GM12892 (cell line): ENCODE results near the gene JARID2.

Experiments used
- POLR2A ChIP-seq: IDR thresholded peaks from 2 replicates; pipeline ENCODE4 v1.6.1; 2011; ENCODE audit warnings: low read depth, low read length, control low read depth
- POLR2AphosphoS5 ChIP-seq: IDR thresholded peaks from 2 replicates; pipeline ENCODE4 v1.6.1; 2011; ENCODE audit warnings: low read depth, low read length, control low read depth
- TAF1 ChIP-seq: IDR thresholded peaks from 2 replicates; pipeline ENCODE4 v1.6.1; 2011; ENCODE audit warnings: low read depth, mild to moderate bottlenecking, control low read depth, low read length, borderline replicate concordance

GRCh38 chr6:15437090-15437635, 191.3 kb downstream of the JARID2 start:
- no peak for TF ChIP-seq POLR2A
- TF ChIP-seq POLR2AphosphoS5: no peak
- no peak for TF ChIP-seq TAF1
